AG04450 (cell line): ENCODE data around the gene SHISA5. TPM values are rescaled to one million over a fixed set of nuclear protein-coding genes. Genes with fewer than 3 reads are reported as not detected.

Experiments
- CTCF ChIA-PET: fragments of 300-600, 350-600 bp; formaldehyde crosslinking; extraction: SDS; loops from one replicate; lab custom pipeline; 2022; ENCODE audit warnings: antibody characterized with exemption, inconsistent platforms; lab: Charles Lee
- POLR2A ChIA-PET: fragments of 350-600 bp; formaldehyde crosslinking; extraction: SDS; loops from one replicate; lab custom pipeline; 2021; ENCODE audit warnings: antibody characterized with exemption, inconsistent platforms; lab: Yijun Ruan, JAX
- DNase-seq: peaks from one replicate; pipeline ENCODE4 v3.0.0-alpha.2; 2011; ENCODE audit warnings: low read depth, low spot score
- H3K27ac ChIP-seq: one replicate; pipeline ENCODE4 v1.5.1; 2012; ENCODE audit warnings: low read depth, low read length, control low read depth
- H3K27me3 ChIP-seq: one replicate; pipeline ENCODE4 v1.6.0; 2012; ENCODE audit warnings: low read length; ENCODE audit not compliant: control insufficient read depth, insufficient read depth
- H3K4me3 ChIP-seq: 2 replicates; pipeline ENCODE4 v1.5.1; 2011; ENCODE audit warnings: mild to moderate bottlenecking, low read depth, low read length, control low read depth
- H3K9me3 ChIP-seq: 2 replicates; pipeline ENCODE4 v1.5.1; 2012; ENCODE audit warnings: low read length; ENCODE audit not compliant: control insufficient read depth, insufficient read depth
- polyA plus RNA-seq: library from polyadenylated mRNA; depleted of rRNA; stranded (reverse); fragments of >200 nt; gene quantifications from 2 replicates; pipeline ENCODE4 v1.2.3, GENCODE V29; 2011; rRNA removed
- small RNA-seq: library from RNA; depleted of rRNA; stranded (forward); fragments of <200 nt; gene quantifications from one replicate; pipeline ENCODE3, GENCODE V24; 2012; ENCODE audit warnings: low read depth; ENCODE audit not compliant: insufficient read length
- TF ChIP-seq, protein P1 (sequence below): IDR thresholded peaks from 2 replicates; pipeline ENCODE4 v1.5.1; 2011; ENCODE audit warnings: low read depth, low read length, control low read depth, inconsistent platforms

SHISA5 gene
- polyA plus RNA-seq, 1 experiment = 124 TPM

GRCh38 chr3:48419597-48419996 lies 84.4 kb downstream of the SHISA5 start:
- POLR2A ChIA-PET = no interaction called here
- TF ChIP-seq, protein P1, sequence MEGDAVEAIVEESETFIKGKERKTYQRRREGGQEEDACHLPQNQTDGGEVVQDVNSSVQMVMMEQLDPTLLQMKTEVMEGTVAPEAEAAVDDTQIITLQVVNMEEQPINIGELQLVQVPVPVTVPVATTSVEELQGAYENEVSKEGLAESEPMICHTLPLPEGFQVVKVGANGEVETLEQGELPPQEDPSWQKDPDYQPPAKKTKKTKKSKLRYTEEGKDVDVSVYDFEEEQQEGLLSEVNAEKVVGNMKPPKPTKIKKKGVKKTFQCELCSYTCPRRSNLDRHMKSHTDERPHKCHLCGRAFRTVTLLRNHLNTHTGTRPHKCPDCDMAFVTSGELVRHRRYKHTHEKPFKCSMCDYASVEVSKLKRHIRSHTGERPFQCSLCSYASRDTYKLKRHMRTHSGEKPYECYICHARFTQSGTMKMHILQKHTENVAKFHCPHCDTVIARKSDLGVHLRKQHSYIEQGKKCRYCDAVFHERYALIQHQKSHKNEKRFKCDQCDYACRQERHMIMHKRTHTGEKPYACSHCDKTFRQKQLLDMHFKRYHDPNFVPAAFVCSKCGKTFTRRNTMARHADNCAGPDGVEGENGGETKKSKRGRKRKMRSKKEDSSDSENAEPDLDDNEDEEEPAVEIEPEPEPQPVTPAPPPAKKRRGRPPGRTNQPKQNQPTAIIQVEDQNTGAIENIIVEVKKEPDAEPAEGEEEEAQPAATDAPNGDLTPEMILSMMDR = no peak
- Histone ChIP-seq H3K4me3 (no peak overlapping the region), H3K27ac (no peak overlapping the region), H3K27me3 (no peaks in the 10 kb centered on the region), H3K9me3 (no peaks in the 10 kb centered on the region)
- no peak for DNase-seq
- CTCF ChIA-PET = interaction anchor here (5.8 kb wide), 1 partner anchor 16 kb away, joined by 38 read pairs; no protein-coding TSS in a partner anchor

DNA sequence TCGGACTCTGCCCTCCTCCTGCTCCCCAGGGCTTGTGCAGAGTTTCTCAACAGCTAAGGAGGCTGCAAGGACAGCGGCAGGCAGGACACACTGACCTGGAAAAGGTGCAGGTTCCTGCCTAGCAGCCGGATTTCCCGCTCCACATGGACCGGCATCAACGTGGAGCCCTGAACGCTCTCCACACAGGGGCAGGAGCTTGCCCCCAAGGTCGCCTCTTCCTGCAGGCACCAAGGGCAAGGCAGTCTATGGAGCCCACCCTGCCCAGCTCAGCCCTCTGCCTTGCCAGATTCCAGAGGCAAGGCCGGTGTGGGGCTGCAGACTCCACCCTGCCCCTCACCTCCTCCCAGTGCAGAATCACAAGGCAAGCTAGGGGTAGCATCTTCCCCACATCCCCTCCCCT lies 84.8 kb downstream of the SHISA5 start:
- H3K27ac ChIP-seq = no peak overlapping the region
- H3K4me3 ChIP-seq = no peak overlapping the region
- DNase-seq = no peak
- H3K9me3 ChIP-seq = no peaks in the 10 kb centered on the region
- TF ChIP-seq, protein P1 = no peak
- POLR2A ChIA-PET = no interaction called here
- H3K27me3 ChIP-seq = no peaks in the 10 kb centered on the region
- CTCF ChIA-PET = interaction anchor here (5.8 kb wide), 1 partner anchor 17 kb away, joined by 38 read pairs; no protein-coding TSS in a partner anchor

- no peak for DNase-seq
- TF ChIP-seq, protein P1 = no peak
- Histone ChIP-seq H3K27me3 (no peaks in the 10 kb centered on the region), H3K4me3 (no peak overlapping the region), H3K9me3 (no peaks in the 10 kb centered on the region), H3K27ac (no peak overlapping the region)
- CTCF ChIA-PET = interaction anchor here (0.7 to 5.8 kb wide), 2 partner anchors 8 to 17 kb away, joined by 5 to 38 read pairs; no protein-coding TSS in a partner anchor
- POLR2A ChIA-PET = no interaction called here
Measured at GRCh38 chr3:48418651-48419050, 85.3 kb downstream of the SHISA5 start.

DNA sequence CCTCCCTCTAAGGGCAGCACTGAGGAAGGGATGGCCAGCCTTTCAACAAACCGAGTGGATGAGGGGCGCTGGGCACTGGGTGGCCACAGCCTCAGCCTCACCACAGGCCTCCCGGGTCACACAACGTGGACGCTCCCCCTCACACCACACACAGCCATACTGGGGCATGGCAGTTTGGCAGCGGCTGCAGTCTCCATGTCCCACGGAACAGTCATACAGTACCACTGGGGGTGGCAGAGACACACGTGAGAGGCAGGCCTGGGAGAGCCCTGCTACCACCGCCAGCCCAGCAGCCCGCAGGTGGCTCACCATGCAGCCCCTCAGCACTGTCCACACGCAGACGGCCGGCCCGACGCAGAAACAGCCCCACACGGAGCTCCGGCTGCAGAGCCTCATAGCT lies 85.8 kb downstream of the SHISA5 start:
- CTCF ChIA-PET = interaction anchor here (0.7 to 5.8 kb wide), 2 partner anchors 8 to 18 kb away, joined by 5 to 38 read pairs; no protein-coding TSS in a partner anchor

More for the DNA sequence above, 85.8 kb downstream of the SHISA5 start:
- Histone ChIP-seq H3K4me3 (no peak overlapping the region), H3K27ac (no peak overlapping the region), H3K27me3 (no peaks in the 10 kb centered on the region), H3K9me3 (no peaks in the 10 kb centered on the region)
- no peak for DNase-seq
- TF ChIP-seq, protein P1 = no peak
- POLR2A ChIA-PET = no interaction called here

Small RNA genes within 50 kb of the gene (small RNA-seq; reads per million reads assigned to genes)
- gene MIR6823 = not detected

Other genes starting within 250 kb of the SHISA5 start
- gene NME6, start 202.8 kb downstream of the SHISA5 start, polyA plus RNA-seq = 22.6 and 25.8 TPM in 2 replicates
- not detected in 2 replicates for gene SPINK8, start 170.5 kb downstream of the SHISA5 start, polyA plus RNA-seq
- not detected in 2 replicates for gene FBXW12, start 132.0 kb downstream of the SHISA5 start, polyA plus RNA-seq
- 13.4 and 18.3 TPM in 2 replicates for gene PLXNB1, start 74.1 kb downstream of the SHISA5 start, polyA plus RNA-seq
- gene CCDC51, start 64.1 kb downstream of the SHISA5 start, polyA plus RNA-seq = 9.5 and 11.1 TPM in 2 replicates
- gene TMA7, start 63.9 kb downstream of the SHISA5 start, polyA plus RNA-seq = 207 and 316 TPM in 2 replicates
- gene ATRIP, start 57.4 kb downstream of the SHISA5 start, polyA plus RNA-seq = 5.1 and 5.8 TPM in 2 replicates
- gene PFKFB4, start 52.6 kb upstream of the SHISA5 start, polyA plus RNA-seq = 6.1 and 7.2 TPM in 2 replicates
- 1.2 and 2.2 TPM in 2 replicates for gene UCN2, start 59.6 kb upstream of the SHISA5 start, polyA plus RNA-seq
- gene COL7A1, start 91.2 kb upstream of the SHISA5 start, polyA plus RNA-seq = 19.8 and 25.8 TPM in 2 replicates
- 379 and 468 TPM in 2 replicates for gene UQCRC1, start 105.5 kb upstream of the SHISA5 start, polyA plus RNA-seq
- not detected in 2 replicates for gene TMEM89, start 117.6 kb upstream of the SHISA5 start, polyA plus RNA-seq
- gene SLC26A6, start 131.3 kb upstream of the SHISA5 start, polyA plus RNA-seq = 22.2 and 23.1 TPM in 2 replicates
- gene CELSR3, start 158.7 kb upstream of the SHISA5 start, polyA plus RNA-seq = 0.55 and 0.73 TPM in 2 replicates
- gene NCKIPSD, start 181.7 kb upstream of the SHISA5 start, polyA plus RNA-seq = 25.4 and 36.3 TPM in 2 replicates
- 110 and 115 TPM in 2 replicates for gene IP6K2, start 213.0 kb upstream of the SHISA5 start, polyA plus RNA-seq